OCI-LY3 (cell line): ENCODE data around the gene TMEM238.

Experiments used
- H2AFZ ChIP-seq: fragments of 200-600, 300-600 bp; shearing (Covaris generic); 2 replicates; pipeline ENCODE4 v1.6.0; 2014; ENCODE audit warnings: antibody characterized with exemption, low read depth, low read length
- H3K27ac ChIP-seq: fragments of 200-600, 300-600 bp; sonication (generic); 2 replicates; pipeline ENCODE4 v1.5.1; 2014; ENCODE audit warnings: mild to moderate bottlenecking, low read length, moderate library complexity, mixed read lengths
- H3K27me3 ChIP-seq: fragments of 200-600, 300-600 bp; sonication (generic); 2 replicates; pipeline ENCODE4 v1.6.1; 2014; ENCODE audit warnings: low read depth, low read length, mixed read lengths
- H3K36me3 ChIP-seq: fragments of 200-600, 300-600 bp; sonication (generic); replicated peaks from 2 replicates; pipeline ENCODE3; 2014; ENCODE audit warnings: low read depth, low read length, mixed read lengths
- H3K4me1 ChIP-seq: fragments of 300-600, 200-600 bp; sonication (generic); 2 replicates; pipeline ENCODE4 v1.6.1; 2014; ENCODE audit warnings: low read length, mixed read lengths
- H3K4me2 ChIP-seq: fragments of 200-600, 300-600 bp; sonication (generic); 2 replicates; pipeline ENCODE4 v1.6.1; 2014; ENCODE audit warnings: low read length, mixed read lengths
- H3K4me3 ChIP-seq: fragments of 300-600, 200-600 bp; sonication (generic); 2 replicates; pipeline ENCODE4 v1.5.1; 2014; ENCODE audit warnings: antibody characterized with exemption, mild to moderate bottlenecking, low read length, moderate library complexity
- H3K79me2 ChIP-seq: fragments of 300-600, 200-600 bp; shearing (Covaris generic); 2 replicates; pipeline ENCODE4 v1.6.1; 2014; ENCODE audit warnings: mild to moderate bottlenecking, low read length, mixed read lengths
- H3K9ac ChIP-seq: fragments of 300-600, 200-600 bp; shearing (Covaris generic); 2 replicates; pipeline ENCODE4 v1.6.0; 2014; ENCODE audit warnings: mild to moderate bottlenecking, low read length, moderate library complexity
- H3K9me3 ChIP-seq: fragments of 200-600, 300-600 bp; shearing (Covaris generic); 2 replicates; pipeline ENCODE4 v1.6.1; 2014; ENCODE audit warnings: low read length, mixed read lengths; ENCODE audit not compliant: insufficient read depth
- H4K20me1 ChIP-seq: fragments of 200-600, 300-600 bp; sonication (generic); 2 replicates; pipeline ENCODE4 v1.6.1; 2016; ENCODE audit warnings: low read length, mixed read lengths; ENCODE audit not compliant: insufficient read depth
- EZH2phosphoT487 ChIP-seq: fragments of 200-600 bp; shearing (Covaris generic); IDR thresholded peaks from 2 replicates; pipeline ENCODE4 v1.6.1; 2018; ENCODE audit warnings: antibody characterized with exemption, mixed run types, low read depth
- TF ChIP-seq, protein P1 (sequence below): fragments of 200-600, 300-600 bp; sonication (generic); IDR thresholded peaks from 2 replicates; pipeline ENCODE4 v1.5.1; 2014; ENCODE audit warnings: antibody characterized with exemption, low read length, low read depth

Gene TMEM238

GRCh38 chr19:55384920-55385723, 1.0 kb upstream of the TMEM238 start:
- peak overlapping the region; percentile 93 for H3K9ac ChIP-seq
- peak overlapping the region; percentile 81 for H3K4me3 ChIP-seq
- H3K9me3 ChIP-seq: no peaks in the 10 kb centered on the region
- peak overlapping the region; percentile 85 for H2AFZ ChIP-seq
- peaks cover 66% of the 10 kb centered on the region for H3K79me2 ChIP-seq
- H3K4me1 ChIP-seq: peaks cover 31% of the 10 kb centered on the region
- no peak for TF ChIP-seq EZH2phosphoT487
- TF ChIP-seq, protein P1, sequence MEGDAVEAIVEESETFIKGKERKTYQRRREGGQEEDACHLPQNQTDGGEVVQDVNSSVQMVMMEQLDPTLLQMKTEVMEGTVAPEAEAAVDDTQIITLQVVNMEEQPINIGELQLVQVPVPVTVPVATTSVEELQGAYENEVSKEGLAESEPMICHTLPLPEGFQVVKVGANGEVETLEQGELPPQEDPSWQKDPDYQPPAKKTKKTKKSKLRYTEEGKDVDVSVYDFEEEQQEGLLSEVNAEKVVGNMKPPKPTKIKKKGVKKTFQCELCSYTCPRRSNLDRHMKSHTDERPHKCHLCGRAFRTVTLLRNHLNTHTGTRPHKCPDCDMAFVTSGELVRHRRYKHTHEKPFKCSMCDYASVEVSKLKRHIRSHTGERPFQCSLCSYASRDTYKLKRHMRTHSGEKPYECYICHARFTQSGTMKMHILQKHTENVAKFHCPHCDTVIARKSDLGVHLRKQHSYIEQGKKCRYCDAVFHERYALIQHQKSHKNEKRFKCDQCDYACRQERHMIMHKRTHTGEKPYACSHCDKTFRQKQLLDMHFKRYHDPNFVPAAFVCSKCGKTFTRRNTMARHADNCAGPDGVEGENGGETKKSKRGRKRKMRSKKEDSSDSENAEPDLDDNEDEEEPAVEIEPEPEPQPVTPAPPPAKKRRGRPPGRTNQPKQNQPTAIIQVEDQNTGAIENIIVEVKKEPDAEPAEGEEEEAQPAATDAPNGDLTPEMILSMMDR: no peak
- peak overlapping the region; percentile 89 for H3K27ac ChIP-seq
- H3K27me3 ChIP-seq: no peaks in the 10 kb centered on the region
- H3K4me2 ChIP-seq: peak overlapping the region; percentile 99
- H4K20me1 ChIP-seq: peaks cover 41% of the 10 kb centered on the region
- H3K36me3 ChIP-seq: peaks cover 53% of the 10 kb centered on the region

DNA sequence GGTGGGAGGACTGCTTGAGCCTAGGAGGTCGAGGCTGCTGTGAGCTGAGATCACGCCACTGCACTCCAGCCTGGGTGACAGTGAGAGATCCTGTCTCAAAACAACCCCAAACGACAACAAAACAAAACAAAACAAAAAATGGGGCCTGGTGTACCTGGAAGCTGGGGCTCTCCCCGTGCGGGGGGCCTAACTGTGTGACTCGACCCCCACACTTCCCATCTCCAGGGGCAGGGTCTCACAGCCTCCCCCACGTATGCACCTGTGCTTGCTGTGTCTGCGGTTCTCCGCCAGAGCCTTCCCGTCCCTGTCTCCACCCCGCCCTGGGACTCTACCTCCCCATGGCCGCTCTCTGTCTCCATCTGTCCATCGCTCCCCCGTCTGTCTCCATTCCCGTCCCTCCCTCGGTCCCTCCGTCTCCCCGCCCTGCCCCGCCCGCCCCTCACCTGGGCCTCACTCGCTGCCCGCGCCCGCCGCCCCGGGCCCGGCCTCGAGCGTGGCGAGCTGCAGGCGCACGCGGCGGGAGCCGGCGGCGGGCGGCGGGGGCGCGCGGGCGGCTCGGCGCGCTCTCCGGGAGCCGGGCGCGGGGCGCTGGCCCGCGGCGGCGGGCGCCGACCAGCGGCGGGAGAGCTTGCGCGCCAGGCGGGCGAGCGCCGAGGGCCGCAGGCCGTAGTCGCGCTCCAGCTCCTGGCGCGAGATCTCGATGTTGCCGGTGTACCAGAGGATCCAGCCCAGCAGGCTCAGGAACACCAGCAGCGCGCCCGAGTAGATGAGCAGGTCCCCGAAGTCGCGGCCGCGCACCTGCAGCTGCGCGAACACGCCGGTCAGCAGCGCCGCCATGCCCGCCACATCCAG, 587 bp downstream of the TMEM238 start:
- Histone ChIP-seq H3K9ac (peak overlapping the region; percentile 93), H3K4me1 (peaks cover 31% of the 10 kb centered on the region), H3K79me2 (peaks cover 60% of the 10 kb centered on the region), H3K9me3 (no peaks in the 10 kb centered on the region), H3K27ac (peak overlapping the region; percentile 89), H2AFZ (no peak overlapping the region), H4K20me1 (peaks cover 25% of the 10 kb centered on the region), H3K36me3 (peaks cover 37% of the 10 kb centered on the region), H3K4me3 (peak overlapping the region; percentile 82), H3K4me2 (peak overlapping the region; percentile 99), H3K27me3 (no peaks in the 10 kb centered on the region)
- TF ChIP-seq, protein P1: peak; percentile 22
- TF ChIP-seq EZH2phosphoT487: no peak

DNA sequence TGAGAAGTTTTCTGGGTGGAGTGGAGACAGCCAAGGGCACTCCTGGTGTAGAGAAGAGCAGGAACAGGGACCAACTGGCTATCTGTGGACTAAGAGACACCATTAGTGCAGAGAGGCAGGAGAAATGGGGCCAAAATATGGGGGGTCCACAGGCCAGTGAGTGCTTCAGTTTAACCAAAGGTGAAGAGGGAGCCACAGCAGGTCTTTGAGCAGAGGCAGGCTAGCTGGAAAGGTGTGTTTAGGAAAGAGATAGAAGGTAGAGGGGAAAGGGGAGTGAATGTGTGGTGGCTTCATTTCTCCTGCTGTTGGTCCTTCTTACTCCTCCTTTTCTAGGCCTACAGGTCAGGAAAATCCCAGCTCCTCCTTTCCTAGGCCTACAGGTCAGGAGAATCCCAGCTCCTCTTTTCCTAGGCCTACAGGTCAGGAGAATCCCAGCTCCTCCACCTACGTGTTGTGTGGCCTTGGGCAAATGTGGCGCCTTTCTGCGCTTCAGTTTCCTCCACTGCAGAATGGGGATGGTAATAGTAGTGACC, 1.5 kb downstream of the TMEM238 start:
- H3K9me3 ChIP-seq: no peaks in the 10 kb centered on the region
- no peak overlapping the region for H2AFZ ChIP-seq
- H3K4me2 ChIP-seq: peak overlapping the region; percentile 95
- H3K9ac ChIP-seq: peak overlapping the region; percentile 82; the same call in 1 of the 2 replicates
- no peak overlapping the region for H3K27ac ChIP-seq
- H3K4me1 ChIP-seq: peaks cover 28% of the 10 kb centered on the region
- peak overlapping the region; percentile 82 for H3K4me3 ChIP-seq
- H3K79me2 ChIP-seq: peaks cover 50% of the 10 kb centered on the region
- no peaks in the 10 kb centered on the region for H3K27me3 ChIP-seq
- peaks cover 28% of the 10 kb centered on the region for H3K36me3 ChIP-seq
- peaks cover 16% of the 10 kb centered on the region for H4K20me1 ChIP-seq
- no peak for TF ChIP-seq EZH2phosphoT487

DNA sequence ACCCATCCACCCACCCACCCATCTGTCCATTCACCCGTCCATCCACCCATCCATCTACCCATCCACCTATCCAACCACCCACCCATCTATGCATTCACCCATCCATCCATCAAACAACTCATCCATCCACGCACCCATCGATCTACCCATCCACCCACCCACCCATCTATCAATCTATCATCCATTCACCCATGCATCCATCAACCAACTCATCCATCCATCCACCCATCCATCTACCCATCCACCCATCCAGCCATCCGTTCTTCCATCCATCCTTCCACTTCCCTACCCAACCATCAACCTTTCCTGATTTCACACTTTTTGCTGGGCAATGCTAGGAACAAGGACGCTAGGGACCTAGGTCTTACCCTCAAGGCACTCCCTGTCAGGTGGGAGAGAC, 2.1 kb downstream of the TMEM238 start:
- TF ChIP-seq, protein P1: no peak
- no peaks in the 10 kb centered on the region for H3K27me3 ChIP-seq
- peaks cover 23% of the 10 kb centered on the region for H3K4me1 ChIP-seq
- H3K36me3 ChIP-seq: peaks cover 23% of the 10 kb centered on the region
- H3K79me2 ChIP-seq: peaks cover 45% of the 10 kb centered on the region
- H2AFZ ChIP-seq: no peak overlapping the region
- no peak overlapping the region for H3K9ac ChIP-seq
- no peak overlapping the region for H3K27ac ChIP-seq
- H3K4me3 ChIP-seq: no peak overlapping the region
- H3K4me2 ChIP-seq: peak overlapping the region; percentile 95; the same call in 1 of the 2 replicates
- peaks cover 10% of the 10 kb centered on the region for H4K20me1 ChIP-seq
- no peaks in the 10 kb centered on the region for H3K9me3 ChIP-seq
